Astrocyte (in vitro differentiated cells and primary cell): Measurements from ENCODE around the gene DYSF.

Experiments used
- EZH2 ChIP-seq: IDR thresholded peaks from 2 replicates; pipeline ENCODE4 v1.6.1; 2012; ENCODE audit warnings: mild to moderate bottlenecking, low read length, inconsistent platforms; ENCODE audit not compliant: insufficient read depth
- TF ChIP-seq, protein P1 (sequence below): IDR thresholded peaks from 2 replicates; pipeline ENCODE4 v1.5.1; 2011; ENCODE audit warnings: low read depth, mild to moderate bottlenecking, inconsistent platforms, low read length, moderate library complexity; ENCODE audit not compliant: insufficient read depth

DNA sequence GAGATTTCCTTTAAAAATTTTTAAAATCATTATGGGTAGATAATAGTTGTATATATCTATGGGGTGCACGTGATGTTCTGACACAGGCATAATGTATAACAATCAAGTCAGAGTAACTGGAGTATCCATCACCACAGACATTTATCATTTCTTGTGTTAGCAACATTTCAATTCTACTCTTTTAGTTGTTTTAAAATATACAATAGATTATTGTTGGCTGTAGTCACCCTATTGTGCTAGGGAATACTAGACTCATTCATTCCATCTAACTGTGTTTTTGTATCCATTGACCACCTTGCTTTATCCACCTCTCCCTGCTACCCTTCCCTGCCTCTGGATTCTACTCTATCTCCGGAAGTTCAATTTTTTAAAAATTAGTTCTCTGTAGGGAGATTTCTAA lies 31.0 kb downstream of the DYSF start:
- TF ChIP-seq, protein P1, sequence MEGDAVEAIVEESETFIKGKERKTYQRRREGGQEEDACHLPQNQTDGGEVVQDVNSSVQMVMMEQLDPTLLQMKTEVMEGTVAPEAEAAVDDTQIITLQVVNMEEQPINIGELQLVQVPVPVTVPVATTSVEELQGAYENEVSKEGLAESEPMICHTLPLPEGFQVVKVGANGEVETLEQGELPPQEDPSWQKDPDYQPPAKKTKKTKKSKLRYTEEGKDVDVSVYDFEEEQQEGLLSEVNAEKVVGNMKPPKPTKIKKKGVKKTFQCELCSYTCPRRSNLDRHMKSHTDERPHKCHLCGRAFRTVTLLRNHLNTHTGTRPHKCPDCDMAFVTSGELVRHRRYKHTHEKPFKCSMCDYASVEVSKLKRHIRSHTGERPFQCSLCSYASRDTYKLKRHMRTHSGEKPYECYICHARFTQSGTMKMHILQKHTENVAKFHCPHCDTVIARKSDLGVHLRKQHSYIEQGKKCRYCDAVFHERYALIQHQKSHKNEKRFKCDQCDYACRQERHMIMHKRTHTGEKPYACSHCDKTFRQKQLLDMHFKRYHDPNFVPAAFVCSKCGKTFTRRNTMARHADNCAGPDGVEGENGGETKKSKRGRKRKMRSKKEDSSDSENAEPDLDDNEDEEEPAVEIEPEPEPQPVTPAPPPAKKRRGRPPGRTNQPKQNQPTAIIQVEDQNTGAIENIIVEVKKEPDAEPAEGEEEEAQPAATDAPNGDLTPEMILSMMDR: no peak
- TF ChIP-seq EZH2: no peak
